ENCODE measurements around the gene JOSD1.
"Not testable (repeated sequence)": the region's sequence is repeated elsewhere in the genome, so short reads cannot be mapped to it uniquely, and the experiment has no call there.

The JOSD1 gene

DNA sequence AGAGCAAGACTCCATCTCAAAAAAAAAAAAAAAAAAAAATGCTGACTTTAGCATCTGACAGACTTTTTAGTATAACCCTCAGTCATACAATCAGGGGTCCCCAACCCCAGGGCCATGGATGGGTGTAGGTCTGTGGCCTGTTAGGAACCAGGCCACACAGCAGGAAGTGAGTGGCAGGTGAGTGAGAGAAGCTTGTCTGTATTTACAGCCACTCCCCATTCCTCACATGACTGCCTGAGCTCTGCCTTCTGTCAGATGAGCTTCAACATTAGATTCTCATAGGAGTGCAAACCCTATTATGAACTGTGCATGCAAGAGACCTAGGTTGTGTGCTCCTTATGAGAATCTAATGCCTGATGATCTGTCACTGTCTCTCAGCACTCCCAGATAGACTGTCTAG is 47.9 kb downstream of the JOSD1 start:
- Histone ChIP-seq H2BK5ac (ENCODE audit: low read length) (no peak overlapping the region), H4K5ac (ENCODE audit: low read length) (no peak overlapping the region), H4K8ac (ENCODE audit: low read depth, low read length) (no peak overlapping the region), H3K27ac (ENCODE audit: low read depth, low read length) (no peak overlapping the region), H3K23ac (ENCODE audit: low read length) (no peak overlapping the region), H2BK120ac (ENCODE audit: low read depth, low read length) (no peak overlapping the region), H3K18ac (ENCODE audit: low read length) (no peak overlapping the region), H3K4me3 (ENCODE audit: low read length) (no peak overlapping the region), H3K9ac (ENCODE audit: low read length) (no peak overlapping the region), H3K4me1 (ENCODE audit: control insufficient read depth, low read depth, low read length) (no peaks in the 10 kb centered on the region), H2BK15ac (replicated peaks; ENCODE audit: low read depth) (no peak overlapping the region), H3K4me2 (ENCODE audit: low read length) (no peak overlapping the region), H3K56ac (ENCODE audit: low read length) (no peak overlapping the region), H3K4ac (ENCODE audit: low read depth, low read length) (no peak overlapping the region), H2AK5ac (ENCODE audit: low read length) (no peak overlapping the region), H3K27me3 (ENCODE audit: insufficient read depth, low read length, poor library complexity) (no peaks in the 10 kb centered on the region), H3K79me2 (ENCODE audit: control insufficient read depth, insufficient read depth, low read length) (no peaks in the 10 kb centered on the region), H3K36me3 (ENCODE audit: control insufficient read depth, insufficient read depth, low read length) (no peaks in the 10 kb centered on the region), H3K79me1 (ENCODE audit: low read length) (peaks cover 2% of the 10 kb centered on the region)
- no peak for DNase-seq

DNA sequence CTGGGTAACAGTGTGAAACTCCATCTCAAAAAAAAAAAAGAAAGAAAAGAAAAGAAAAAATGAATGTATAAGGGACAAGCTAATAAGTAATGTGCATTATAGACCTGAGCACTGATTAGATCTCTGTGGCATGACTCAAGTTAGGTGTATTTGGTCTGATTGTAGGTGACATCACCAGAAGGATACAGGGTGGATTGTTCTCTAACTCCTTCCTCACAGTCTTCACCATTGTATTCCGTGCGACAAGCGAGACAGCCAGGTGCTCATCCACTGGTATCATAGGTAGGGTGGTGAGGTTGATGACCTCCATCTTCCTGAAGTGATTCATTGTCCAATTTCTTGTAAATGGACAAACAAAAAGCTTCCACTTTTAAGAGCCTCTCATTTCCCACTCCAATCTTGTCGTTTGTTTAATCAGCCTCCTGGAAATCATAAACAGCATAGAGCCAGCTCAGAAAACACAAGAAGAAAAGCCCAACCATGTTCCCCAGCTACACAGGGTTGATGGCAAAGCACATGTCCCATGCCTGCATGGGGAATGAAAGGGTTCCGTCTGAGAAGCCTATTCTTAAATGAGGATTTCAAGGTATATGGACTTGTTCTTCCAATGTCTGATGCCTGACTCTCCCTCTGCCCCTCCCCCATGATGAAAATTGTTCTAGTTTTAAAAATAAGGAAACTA is 50.8 kb downstream of the JOSD1 start:
- Histone ChIP-seq H3K36me3 (ENCODE audit: control insufficient read depth, insufficient read depth, low read length) (no peaks in the 10 kb centered on the region), H2AK5ac (ENCODE audit: low read length) (no peak overlapping the region), H3K4me3 (ENCODE audit: low read length) (no peak overlapping the region), H2BK120ac (ENCODE audit: low read depth, low read length) (no peak overlapping the region), H2BK15ac (replicated peaks; ENCODE audit: low read depth) (no peak overlapping the region), H3K79me1 (ENCODE audit: low read length) (no peaks in the 10 kb centered on the region), H3K56ac (ENCODE audit: low read length) (no peak overlapping the region), H3K4me1 (ENCODE audit: control insufficient read depth, low read depth, low read length) (no peaks in the 10 kb centered on the region), H3K27ac (ENCODE audit: low read depth, low read length) (no peak overlapping the region), H2BK5ac (ENCODE audit: low read length) (no peak overlapping the region), H4K8ac (ENCODE audit: low read depth, low read length) (no peak overlapping the region), H3K4me2 (ENCODE audit: low read length) (no peak overlapping the region), H3K27me3 (ENCODE audit: insufficient read depth, low read length, poor library complexity) (no peaks in the 10 kb centered on the region), H3K4ac (ENCODE audit: low read depth, low read length) (no peak overlapping the region), H4K5ac (ENCODE audit: low read length) (no peak overlapping the region), H3K9ac (ENCODE audit: low read length) (no peak overlapping the region), H3K79me2 (ENCODE audit: control insufficient read depth, insufficient read depth, low read length) (no peaks in the 10 kb centered on the region), H3K18ac (ENCODE audit: low read length) (no peak overlapping the region), H3K23ac (ENCODE audit: low read length) (no peak overlapping the region)
- WGBS (ENCODE audit: extremely low coverage, insufficient coverage, low lambda C conversion rate) = no CpG with 5 or more reads among the region's 5 CpGs
- no peak for DNase-seq

DNA sequence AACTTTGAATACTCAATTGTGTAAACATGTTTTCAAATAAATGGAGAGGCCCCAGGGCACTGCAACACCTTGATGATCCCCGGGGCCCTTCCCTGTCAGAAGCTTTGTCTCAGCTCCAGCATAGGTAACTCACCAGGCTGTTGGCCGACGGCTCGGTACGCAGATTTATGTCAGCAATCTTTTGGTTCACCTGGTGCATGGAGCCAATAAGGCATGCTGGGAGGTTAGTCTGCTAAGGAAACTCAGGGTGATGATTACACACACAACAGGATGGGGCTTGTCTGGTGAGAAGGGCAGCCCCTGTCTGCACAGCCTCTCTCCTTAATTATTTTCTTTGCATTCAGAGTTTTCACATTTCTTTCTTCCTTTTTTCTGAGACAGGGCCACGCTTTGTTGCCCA is 55.3 kb downstream of the JOSD1 start:
- Histone ChIP-seq H3K36me3 (ENCODE audit: control insufficient read depth, insufficient read depth, low read length) (no peaks in the 10 kb centered on the region), H2AK5ac (ENCODE audit: low read length) (no peak overlapping the region), H3K23ac (ENCODE audit: low read length) (no peak overlapping the region), H4K8ac (ENCODE audit: low read depth, low read length) (no peak overlapping the region), H2BK120ac (ENCODE audit: low read depth, low read length) (no peak overlapping the region), H3K79me2 (ENCODE audit: control insufficient read depth, insufficient read depth, low read length) (no peaks in the 10 kb centered on the region), H3K27ac (ENCODE audit: low read depth, low read length) (no peak overlapping the region), H3K4me1 (ENCODE audit: control insufficient read depth, low read depth, low read length) (no peaks in the 10 kb centered on the region), H3K4ac (ENCODE audit: low read depth, low read length) (no peak overlapping the region), H3K9ac (ENCODE audit: low read length) (no peak overlapping the region), H2BK5ac (ENCODE audit: low read length) (no peak overlapping the region), H3K4me3 (ENCODE audit: low read length) (no peak overlapping the region), H3K18ac (ENCODE audit: low read length) (no peak overlapping the region), H2BK15ac (replicated peaks; ENCODE audit: low read depth) (no peak overlapping the region), H4K5ac (ENCODE audit: low read length) (no peak overlapping the region), H3K27me3 (ENCODE audit: insufficient read depth, low read length, poor library complexity) (no peaks in the 10 kb centered on the region), H3K79me1 (ENCODE audit: low read length) (no peaks in the 10 kb centered on the region), H3K56ac (ENCODE audit: low read length) (no peak overlapping the region), H3K4me2 (ENCODE audit: low read length) (no peak overlapping the region)
- DNase-seq = no peak
- no CpG with 5 or more reads among the region's 6 CpGs for WGBS (ENCODE audit: extremely low coverage, insufficient coverage, low lambda C conversion rate)

DNA sequence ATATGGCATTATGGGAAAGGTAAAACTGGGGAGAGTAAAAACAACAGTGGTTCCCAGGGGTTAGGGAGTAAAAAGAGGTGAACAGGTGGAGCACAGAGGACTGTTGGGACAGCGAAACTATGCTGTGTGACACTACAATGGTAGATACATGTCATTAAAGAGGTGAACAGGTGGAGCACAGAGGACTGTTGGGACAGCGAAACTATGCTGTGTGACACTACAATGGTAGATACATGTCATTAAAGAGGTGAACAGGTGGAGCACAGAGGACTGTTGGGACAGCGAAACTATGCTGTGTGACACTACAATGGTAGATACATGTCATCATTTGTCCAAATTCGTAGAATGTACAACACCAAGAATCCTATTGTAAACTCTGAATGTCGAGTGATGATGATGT is 56.5 kb downstream of the JOSD1 start:
- DNase-seq; H3K9ac ChIP-seq (ENCODE audit: low read length); H3K4ac ChIP-seq (ENCODE audit: low read depth, low read length); H2AK5ac ChIP-seq (ENCODE audit: low read length); H3K4me3 ChIP-seq (ENCODE audit: low read length); H3K4me1 ChIP-seq (ENCODE audit: control insufficient read depth, low read depth, low read length); H3K23ac ChIP-seq (ENCODE audit: low read length); H3K27ac ChIP-seq (ENCODE audit: low read depth, low read length); H3K27me3 ChIP-seq (ENCODE audit: insufficient read depth, low read length, poor library complexity); H3K18ac ChIP-seq (ENCODE audit: low read length); H2BK15ac ChIP-seq (replicated peaks; ENCODE audit: low read depth); H3K79me2 ChIP-seq (ENCODE audit: control insufficient read depth, insufficient read depth, low read length); H2BK5ac ChIP-seq (ENCODE audit: low read length); H3K36me3 ChIP-seq (ENCODE audit: control insufficient read depth, insufficient read depth, low read length); H4K8ac ChIP-seq (ENCODE audit: low read depth, low read length); H3K4me2 ChIP-seq (ENCODE audit: low read length); H2BK120ac ChIP-seq (ENCODE audit: low read depth, low read length); H3K79me1 ChIP-seq (ENCODE audit: low read length); H4K5ac ChIP-seq (ENCODE audit: low read length); H3K56ac ChIP-seq (ENCODE audit: low read length): not testable (repeated sequence)
- WGBS (ENCODE audit: extremely low coverage, insufficient coverage, low lambda C conversion rate) = no CpG with 5 or more reads among the region's 5 CpGs

DNA sequence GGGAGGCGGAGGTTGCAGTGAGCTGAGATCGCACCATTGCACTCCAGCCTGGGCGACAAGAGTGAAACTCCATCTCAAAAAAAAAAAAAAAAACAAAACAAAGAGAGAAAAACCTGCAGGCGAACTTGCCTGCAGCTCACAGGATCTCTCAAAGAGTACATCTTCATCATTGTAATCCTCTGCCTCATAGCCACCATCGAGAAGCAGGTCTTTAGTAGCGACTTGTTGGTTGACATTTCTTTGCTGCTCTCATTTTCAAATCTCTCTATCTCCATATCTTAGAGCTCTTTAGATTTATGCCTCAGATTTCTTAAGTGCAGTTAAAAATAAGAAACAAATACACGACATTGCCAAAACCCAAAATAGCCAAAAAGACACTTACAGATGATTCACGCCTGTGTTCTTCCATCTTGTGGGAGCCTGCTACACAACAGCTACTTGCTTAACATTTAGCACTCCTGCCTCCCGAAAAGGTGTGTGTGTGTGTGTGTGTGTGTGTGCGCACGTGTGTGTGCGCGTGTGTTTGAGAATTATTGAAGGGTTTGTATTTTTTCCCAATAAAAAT is 59.2 kb downstream of the JOSD1 start:
- Histone ChIP-seq H3K4me1 (ENCODE audit: control insufficient read depth, low read depth, low read length) (no peaks in the 10 kb centered on the region), H2BK5ac (ENCODE audit: low read length) (no peak overlapping the region), H3K4me3 (ENCODE audit: low read length) (no peak overlapping the region), H2AK5ac (ENCODE audit: low read length) (no peak overlapping the region), H3K4me2 (ENCODE audit: low read length) (no peak overlapping the region), H3K23ac (ENCODE audit: low read length) (no peak overlapping the region), H2BK120ac (ENCODE audit: low read depth, low read length) (no peak overlapping the region), H3K36me3 (ENCODE audit: control insufficient read depth, insufficient read depth, low read length) (no peaks in the 10 kb centered on the region), H3K4ac (ENCODE audit: low read depth, low read length) (no peak overlapping the region), H4K8ac (ENCODE audit: low read depth, low read length) (no peak overlapping the region), H3K79me2 (ENCODE audit: control insufficient read depth, insufficient read depth, low read length) (no peaks in the 10 kb centered on the region), H4K5ac (ENCODE audit: low read length) (no peak overlapping the region), H2BK15ac (replicated peaks; ENCODE audit: low read depth) (no peak overlapping the region), H3K27me3 (ENCODE audit: insufficient read depth, low read length, poor library complexity) (no peaks in the 10 kb centered on the region), H3K79me1 (ENCODE audit: low read length) (no peaks in the 10 kb centered on the region), H3K9ac (ENCODE audit: low read length) (no peak overlapping the region), H3K27ac (ENCODE audit: low read depth, low read length) (no peak overlapping the region), H3K18ac (ENCODE audit: low read length) (no peak overlapping the region), H3K56ac (ENCODE audit: low read length) (no peak overlapping the region)
- no peak for DNase-seq
- WGBS (ENCODE audit: extremely low coverage, insufficient coverage, low lambda C conversion rate) = no CpG with 5 or more reads among the region's 13 CpGs

DNA sequence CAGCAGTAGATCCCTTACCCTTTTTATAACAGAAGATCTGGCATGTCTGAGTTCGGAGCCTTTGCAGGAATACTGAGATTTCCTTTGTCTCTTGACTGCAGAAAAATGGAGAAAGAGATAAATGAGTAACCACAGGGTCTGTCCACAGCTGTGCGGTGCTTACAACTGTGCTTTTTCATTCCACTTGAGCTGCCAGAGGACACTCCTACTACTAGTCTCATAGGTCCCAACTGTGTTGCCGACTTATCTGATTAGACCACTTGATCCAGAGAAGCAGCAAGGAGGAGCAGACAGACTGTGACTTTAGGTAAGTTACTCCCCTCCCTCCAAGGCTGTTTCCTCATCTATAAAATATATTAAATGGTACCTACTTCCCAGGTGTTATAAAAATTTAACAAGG is 62.0 kb downstream of the JOSD1 start:
- Histone ChIP-seq H3K4me3 (ENCODE audit: low read length) (no peak overlapping the region), H3K36me3 (ENCODE audit: control insufficient read depth, insufficient read depth, low read length) (no peaks in the 10 kb centered on the region)

More for the DNA sequence above, 62.0 kb downstream of the JOSD1 start:
- no peak overlapping the region for H3K27ac ChIP-seq (ENCODE audit: low read depth, low read length)
- no peak overlapping the region for H4K5ac ChIP-seq (ENCODE audit: low read length)
- no peaks in the 10 kb centered on the region for H3K79me2 ChIP-seq (ENCODE audit: control insufficient read depth, insufficient read depth, low read length)
- H2BK5ac ChIP-seq (ENCODE audit: low read length) = no peak overlapping the region
- no peak overlapping the region for H2BK15ac ChIP-seq (replicated peaks; ENCODE audit: low read depth)
- H3K79me1 ChIP-seq (ENCODE audit: low read length) = no peaks in the 10 kb centered on the region
- no peak overlapping the region for H3K18ac ChIP-seq (ENCODE audit: low read length)
- no peak overlapping the region for H2AK5ac ChIP-seq (ENCODE audit: low read length)
- no peak overlapping the region for H3K56ac ChIP-seq (ENCODE audit: low read length)
- no peaks in the 10 kb centered on the region for H3K4me1 ChIP-seq (ENCODE audit: control insufficient read depth, low read depth, low read length)
- no peaks in the 10 kb centered on the region for H3K27me3 ChIP-seq (ENCODE audit: insufficient read depth, low read length, poor library complexity)
- H3K4me2 ChIP-seq (ENCODE audit: low read length) = no peak overlapping the region
- no peak for DNase-seq
- no peak overlapping the region for H3K9ac ChIP-seq (ENCODE audit: low read length)
- H3K23ac ChIP-seq (ENCODE audit: low read length) = no peak overlapping the region
- H2BK120ac ChIP-seq (ENCODE audit: low read depth, low read length) = no peak overlapping the region
- H3K4ac ChIP-seq (ENCODE audit: low read depth, low read length) = no peak overlapping the region
- WGBS (ENCODE audit: extremely low coverage, insufficient coverage, low lambda C conversion rate) = no CpG with 5 or more reads among the region's 3 CpGs
- no peak overlapping the region for H4K8ac ChIP-seq (ENCODE audit: low read depth, low read length)
